SW480 (cell line): ENCODE data around the gene TLCD5.

Source experiments
- DNase-seq: peaks from one replicate; pipeline ENCODE4 v3.0.0-alpha.2; 2016; ENCODE audit warnings: low spot score

The TLCD5 gene

GRCh38 chr11:120324932-120325810 is at the start of gene TLCD5:
TSS of gene TLCD5 (plus strand) at chr11:120325299. CDS start at chr11:120327442, 2,143 bp downstream.
- peak; percentile 78 for DNase-seq

DNA sequence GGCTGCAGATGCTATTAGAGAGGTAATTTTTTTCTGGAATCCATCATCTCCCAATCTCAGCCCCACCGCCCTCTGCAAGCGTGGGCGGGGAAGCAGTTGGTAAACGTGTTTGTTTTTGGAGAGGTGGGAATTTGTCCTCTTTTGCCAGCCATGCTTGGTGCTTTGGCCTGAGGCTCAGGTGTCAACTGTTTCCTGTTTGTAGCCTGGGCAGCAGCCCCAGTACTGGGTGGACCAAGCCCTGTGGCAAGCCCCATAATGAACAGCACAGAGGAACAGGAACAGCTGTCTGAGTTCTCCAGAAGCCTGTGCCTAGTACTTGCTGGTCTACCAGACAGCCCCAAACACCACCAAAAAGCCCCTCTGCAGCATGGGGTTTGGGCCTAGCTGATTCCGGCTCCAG is 45.6 kb upstream of the TLCD5 start:
- DNase-seq, result no peak

GRCh38 chr11:120280600-120281051 is 44.5 kb upstream of the TLCD5 start:
- no peak for DNase-seq

GRCh38 chr11:120281143-120281795 is 43.8 kb upstream of the TLCD5 start:
- no peak for DNase-seq

DNA sequence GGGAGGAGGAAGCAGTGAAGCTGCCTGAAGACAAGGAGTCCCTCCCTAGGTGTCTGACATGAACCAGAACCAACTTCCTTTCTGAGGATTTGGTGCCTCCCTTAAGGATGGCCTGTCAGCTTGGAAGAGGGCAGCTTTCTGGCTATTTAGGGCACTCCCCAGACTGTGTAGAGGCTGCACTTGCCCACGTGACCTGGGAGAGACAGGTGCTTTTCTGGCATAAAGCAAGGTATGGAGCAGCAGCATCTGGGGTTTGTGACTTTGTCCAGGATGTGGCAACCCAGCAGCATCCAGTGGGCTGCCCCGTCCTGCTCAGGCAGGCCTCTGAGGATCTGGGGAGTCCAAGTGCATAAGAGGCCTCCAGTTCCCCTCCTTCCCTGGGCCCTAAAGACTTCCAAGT is 42.0 kb upstream of the TLCD5 start:
- DNase-seq, result no peak

DNA sequence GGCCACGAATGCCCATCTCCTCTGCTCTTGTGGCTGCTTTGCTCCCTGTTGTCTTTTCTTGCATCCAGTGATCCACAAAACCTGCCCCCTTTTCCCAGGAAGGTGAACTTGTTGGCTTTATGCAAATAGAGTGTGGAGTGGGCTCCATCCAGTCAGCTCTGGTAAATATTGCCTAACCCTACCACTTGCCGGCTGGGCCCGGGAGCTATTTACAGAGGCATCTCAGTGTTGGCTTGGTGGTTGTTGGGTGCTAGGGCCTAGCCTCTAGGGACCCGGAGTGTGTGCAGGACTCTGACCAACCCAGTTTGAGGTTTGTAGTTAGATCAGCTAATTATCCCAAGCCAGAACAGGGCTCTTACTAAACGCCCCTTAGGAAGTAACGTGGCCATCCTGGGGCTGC is 40.8 kb upstream of the TLCD5 start:
- DNase-seq, result no peak

DNA sequence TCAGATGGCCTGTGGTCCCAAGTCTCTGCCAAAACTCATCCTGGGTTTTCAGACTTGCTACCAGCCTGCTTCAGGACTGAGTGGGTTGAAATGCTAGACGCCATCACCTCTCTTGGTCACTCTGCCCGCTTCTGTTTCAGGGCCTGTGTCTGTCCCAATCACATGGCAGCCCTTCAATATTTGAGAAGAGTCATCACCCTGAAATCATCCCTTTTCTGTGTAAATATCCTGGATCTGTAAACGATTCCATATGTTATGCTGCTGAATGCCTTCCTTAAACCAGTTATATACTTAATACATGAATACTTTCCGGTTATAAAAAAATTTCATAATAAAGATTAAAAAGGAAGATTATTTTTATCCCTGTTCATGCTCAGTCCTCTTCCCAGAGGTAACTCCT is 39.8 kb upstream of the TLCD5 start:
- DNase-seq, result no peak

- no peak for DNase-seq
Measured at GRCh38 chr11:120288021-120288420, 37.1 kb upstream of the TLCD5 start.

GRCh38 chr11:120289426-120289825 is 35.7 kb upstream of the TLCD5 start:
- no peak for DNase-seq

GRCh38 chr11:120290956-120291355 is 34.1 kb upstream of the TLCD5 start:
- DNase-seq, result no peak

DNA sequence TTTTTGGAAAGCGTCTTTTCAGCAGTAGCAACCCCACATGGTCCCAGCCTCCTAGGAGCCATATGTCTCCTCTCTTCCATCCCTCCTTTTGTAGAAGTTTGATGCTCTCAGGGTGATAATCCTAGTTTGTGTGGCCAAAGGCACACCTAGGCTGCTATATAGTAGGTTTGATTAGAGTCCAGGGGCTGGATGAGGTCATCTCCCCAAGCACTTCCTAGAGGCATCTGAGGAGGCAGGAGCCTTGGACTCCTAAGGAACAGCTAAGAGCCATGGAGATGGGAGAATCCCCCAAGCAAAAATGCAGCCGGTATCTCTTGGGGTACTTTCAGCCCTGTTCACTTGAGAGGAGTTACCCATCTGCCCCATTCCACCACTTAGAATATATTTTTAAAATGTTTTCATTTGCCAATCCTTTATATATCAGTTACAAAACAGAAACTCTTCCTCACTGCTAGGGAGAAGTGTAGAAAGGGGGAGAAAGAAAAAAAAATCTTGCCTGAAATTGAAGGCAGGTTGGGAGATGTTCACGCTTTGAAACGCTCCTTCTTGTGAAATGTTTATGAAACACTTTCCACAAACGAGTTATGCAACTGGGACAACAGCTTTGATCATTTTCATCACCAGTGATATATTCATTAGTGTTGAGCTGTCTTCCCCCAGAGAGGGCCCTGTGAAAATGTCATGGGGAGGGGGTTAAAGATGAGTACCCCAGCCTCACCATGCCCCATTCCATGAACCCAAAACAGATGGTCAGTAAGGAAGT is 31.9 kb upstream of the TLCD5 start:
- no peak for DNase-seq

GRCh38 chr11:120294096-120294495 is 31.0 kb upstream of the TLCD5 start:
- no peak for DNase-seq

DNA sequence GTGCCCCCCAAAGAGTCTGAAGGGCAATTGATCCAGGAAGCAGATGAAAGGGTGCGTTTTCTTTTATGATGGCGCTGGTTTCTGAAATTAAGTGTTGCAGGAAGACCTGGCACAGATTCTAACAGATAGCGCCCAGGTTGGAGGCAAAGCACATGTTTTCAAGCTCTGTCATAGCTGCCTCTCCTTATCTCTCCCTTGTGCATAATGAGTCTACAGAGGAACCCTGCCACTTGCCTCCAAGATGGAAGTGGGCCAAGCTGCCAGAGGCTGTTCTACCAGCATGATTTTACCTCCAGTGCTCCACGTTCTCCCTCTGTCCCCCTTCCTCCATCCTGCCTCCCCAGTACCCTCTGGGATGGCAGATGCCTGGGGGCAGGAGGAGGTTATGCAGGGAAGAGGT is 30.0 kb upstream of the TLCD5 start:
- no peak for DNase-seq

DNA sequence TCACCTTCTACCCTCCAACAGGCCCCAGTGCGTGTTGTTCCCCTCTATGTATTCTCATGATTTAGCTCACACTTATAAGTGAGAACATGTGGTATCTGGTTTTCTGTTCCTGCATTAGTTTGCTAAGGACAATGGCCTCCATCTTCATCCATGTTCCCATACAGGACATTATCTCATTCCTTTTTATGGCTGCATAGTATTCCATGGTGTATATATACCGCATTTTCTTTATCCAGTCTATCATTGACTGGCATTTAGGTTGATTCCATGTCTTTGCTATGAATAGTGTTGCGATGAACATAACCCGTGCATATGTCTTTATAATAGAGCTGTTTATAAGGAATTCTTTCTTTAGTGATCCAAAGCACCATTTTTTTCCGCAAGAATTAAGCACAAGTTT is 28.5 kb upstream of the TLCD5 start:
- DNase-seq, result no peak

DNA sequence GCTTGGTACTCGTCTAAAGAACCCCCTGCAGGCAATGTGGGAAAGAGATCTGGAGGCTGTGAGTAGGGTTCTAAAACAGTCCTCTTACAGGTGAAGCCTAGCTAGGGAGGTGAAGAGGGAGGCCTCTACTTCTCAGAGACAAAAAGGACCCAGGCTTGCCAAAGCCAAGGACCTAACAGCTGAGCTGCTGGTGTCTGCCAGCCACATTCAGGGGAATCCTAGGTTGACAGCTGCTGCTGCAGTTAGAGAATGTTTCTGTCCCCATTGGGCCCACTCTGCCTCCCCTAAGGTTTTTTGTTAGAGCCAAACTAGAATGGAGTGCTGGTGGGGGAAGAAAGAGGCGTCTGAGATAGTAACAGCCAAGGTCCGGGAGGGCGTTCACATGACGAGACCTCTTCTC is 26.6 kb upstream of the TLCD5 start:
- DNase-seq, result no peak

DNA sequence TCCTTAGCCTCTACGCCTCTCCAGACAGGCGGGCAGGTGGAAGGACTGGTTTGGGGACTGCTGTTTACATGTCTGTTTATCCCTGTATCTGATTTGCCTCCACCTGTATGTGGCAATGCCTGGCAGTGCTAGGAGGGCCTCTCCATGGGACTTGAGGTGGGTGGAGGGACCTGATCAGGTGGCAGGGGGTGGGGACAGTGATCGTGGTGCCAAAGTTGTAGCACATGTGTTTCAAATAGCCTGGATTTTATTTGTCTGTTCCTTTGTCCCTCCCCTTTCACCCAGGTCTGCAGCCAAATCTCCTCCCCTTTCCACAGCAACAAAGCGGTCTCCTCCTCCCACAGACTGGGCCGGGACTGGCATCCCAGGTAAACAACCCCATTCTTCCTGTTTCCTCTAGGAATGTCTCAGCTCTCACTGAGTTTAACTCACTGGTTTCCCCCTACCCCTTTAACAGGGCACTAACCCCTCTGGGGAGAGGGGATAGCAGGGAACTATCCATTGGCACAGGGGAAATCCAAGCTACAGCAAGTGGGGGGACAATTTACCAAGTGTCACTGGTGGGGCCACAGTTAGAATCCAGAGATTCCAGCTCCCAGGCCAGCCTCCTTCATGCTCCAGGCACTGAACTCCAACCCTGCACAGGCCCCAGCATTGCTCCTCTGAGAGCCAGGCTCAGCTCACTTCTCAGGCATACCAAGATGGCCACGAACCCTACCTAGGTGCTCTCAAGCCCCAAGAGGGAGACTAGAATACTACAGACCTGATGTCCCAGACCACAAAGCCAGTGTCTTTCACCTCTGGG is 22.9 kb upstream of the TLCD5 start:
- peak; percentile 72 for DNase-seq

GRCh38 chr11:120303004-120303637 is 22.0 kb upstream of the TLCD5 start:
- peak; percentile 78 for DNase-seq

DNA sequence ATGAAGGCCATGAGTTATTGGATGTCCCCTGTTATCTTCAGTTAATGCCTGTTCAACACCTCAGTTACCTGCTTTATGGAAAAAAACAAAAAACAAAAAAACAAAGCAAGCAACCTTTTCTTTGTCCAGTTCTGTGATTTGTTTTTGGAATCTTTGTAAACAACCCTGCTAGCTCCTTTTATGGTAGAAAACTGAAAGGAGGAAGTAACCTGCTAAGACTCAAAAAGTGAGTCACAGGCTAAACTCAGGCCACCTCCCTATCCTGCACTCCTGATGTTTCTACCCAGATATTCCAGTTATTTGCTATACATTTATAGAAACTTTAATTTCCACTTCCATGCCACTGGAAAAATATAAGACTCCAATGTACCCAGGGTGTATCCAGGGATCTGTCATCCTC is 20.6 kb upstream of the TLCD5 start:
- DNase-seq, result peak; percentile 61

DNA sequence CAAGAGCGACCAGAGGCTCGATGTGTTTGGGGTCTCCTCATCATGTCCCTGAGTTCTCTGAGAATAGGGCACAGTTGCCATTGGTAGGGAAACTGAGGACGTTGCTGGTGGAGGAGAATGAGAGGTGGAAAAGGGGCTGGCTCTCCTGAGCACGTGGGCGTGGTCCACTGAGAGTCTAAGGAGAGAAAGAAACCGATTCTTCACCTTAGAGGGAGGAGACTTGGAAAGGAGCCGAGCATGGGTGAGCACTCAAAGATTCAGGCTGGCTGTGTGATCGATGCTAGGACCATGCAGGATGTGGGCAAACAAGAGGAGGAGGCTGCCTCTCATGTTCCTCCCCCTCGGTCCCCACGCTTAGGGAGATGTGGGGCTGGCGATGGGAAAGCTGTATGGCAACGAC is 19.8 kb upstream of the TLCD5 start:
- no peak for DNase-seq

GRCh38 chr11:120306519-120307242 is 18.4 kb upstream of the TLCD5 start:
- DNase-seq, result peak; percentile 89

DNA sequence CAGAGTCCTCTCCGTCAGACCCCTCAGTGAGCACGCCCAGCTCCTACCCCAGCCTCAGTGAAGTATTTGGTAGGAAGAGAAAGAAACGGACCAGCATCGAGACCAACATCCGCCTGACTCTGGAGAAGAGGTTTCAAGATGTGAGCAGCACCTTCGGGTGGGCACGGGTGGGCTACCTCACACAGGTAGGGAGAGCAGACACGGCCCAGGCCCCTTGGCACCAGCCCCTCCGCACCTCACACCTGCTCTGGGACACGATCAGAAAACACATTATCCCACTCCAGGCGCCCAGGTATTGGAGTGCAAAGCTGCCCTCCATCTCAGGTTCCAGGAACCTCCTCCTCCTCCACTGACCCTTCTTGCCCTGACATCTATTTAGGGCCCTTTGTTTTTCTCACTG is 17.6 kb upstream of the TLCD5 start:
- no peak for DNase-seq
